AG04449 (cell line): ENCODE measurements around the gene FBXO36.

Experiments used
- CTCF ChIA-PET: fragments of 350-600 bp; formaldehyde crosslinking; extraction: SDS; loops from one replicate; lab custom pipeline; 2021; ENCODE audit warnings: antibody characterized with exemption; lab: Yijun Ruan, JAX
- POLR2A ChIA-PET: fragments of 400-600, 350-600 bp; formaldehyde crosslinking; extraction: SDS; loops from one replicate; lab custom pipeline; 2020; ENCODE audit warnings: antibody characterized with exemption, inconsistent platforms; lab: Yijun Ruan, JAX
- DNase-seq: peaks from one replicate; pipeline ENCODE4 v3.0.0-alpha.2; 2010; ENCODE audit warnings: low read depth, low spot score
- H3K4me3 ChIP-seq: 2 replicates; pipeline ENCODE4 v1.5.1; 2011; ENCODE audit warnings: low read depth, mild to moderate bottlenecking, control low read depth, low read length
- CTCF ChIP-seq: IDR thresholded peaks from one replicate; pipeline ENCODE4 v1.5.1; 2011; ENCODE audit warnings: mild to moderate bottlenecking, moderate library complexity, low read length, control low read depth, inconsistent platforms; ENCODE audit not compliant: insufficient read depth; ENCODE audit errors: missing control alignments

The FBXO36 gene

GRCh38 chr2:229970406-229970805, 48.1 kb downstream of the FBXO36 start:
- no peak for DNase-seq
- POLR2A ChIA-PET: no interaction called here
- no peak for TF ChIP-seq CTCF
- CTCF ChIA-PET: interaction anchor here (1.7 kb wide), 1 partner anchor 38 kb away, joined by 4 read pairs; no protein-coding TSS in a partner anchor
- H3K4me3 ChIP-seq: no peak overlapping the region

GRCh38 chr2:229971298-229971790, 49.0 kb downstream of the FBXO36 start:
- CTCF ChIA-PET: interaction anchor here (1.7 kb wide), 1 partner anchor 38 kb away, joined by 4 read pairs; no protein-coding TSS in a partner anchor
- DNase-seq: no peak
- POLR2A ChIA-PET: no interaction called here
- no peak overlapping the region for H3K4me3 ChIP-seq
- no peak for TF ChIP-seq CTCF

- peak; percentile 37 for TF ChIP-seq CTCF
- CTCF ChIA-PET: interaction anchor here (1.5 to 2.3 kb wide), 2 partner anchors 173 to 193 kb away, joined by 5 to 7 read pairs; no protein-coding TSS in a partner anchor
- H3K4me3 ChIP-seq: no peak overlapping the region
- DNase-seq: peak; percentile 83
- POLR2A ChIA-PET: no interaction called here
Observed at GRCh38 chr2:229974266-229974665, 52.0 kb downstream of the FBXO36 start.

GRCh38 chr2:229980431-229981184, 58.3 kb downstream of the FBXO36 start:
- POLR2A ChIA-PET: interaction anchor here (0.6 kb wide), 1 partner anchor 23 kb away, joined by 3 read pairs; no protein-coding TSS in a partner anchor
- no peak for DNase-seq
- CTCF ChIA-PET: interaction anchor here (1.0 kb wide), 1 partner anchor 87 kb away, joined by 3 read pairs; no protein-coding TSS in a partner anchor
- TF ChIP-seq CTCF: no peak
- no peak overlapping the region for H3K4me3 ChIP-seq

- no peak for TF ChIP-seq CTCF
- ChIA-PET POLR2A (no interaction called here), CTCF (no interaction called here)
- DNase-seq: no peak
- no peak overlapping the region for H3K4me3 ChIP-seq
Observed at GRCh38 chr2:229993236-229993635, 70.9 kb downstream of the FBXO36 start.

GRCh38 chr2:229996320-229996719, 74.0 kb downstream of the FBXO36 start:
- ChIA-PET POLR2A (no interaction called here), CTCF (interaction anchor here (1.7 kb wide), 1 partner anchor 12 kb away, joined by 10 read pairs; no protein-coding TSS in a partner anchor)
- TF ChIP-seq CTCF: no peak
- no peak for DNase-seq
- H3K4me3 ChIP-seq: no peak overlapping the region
